ENCODE results near the gene IRAK1. TPM values are rescaled to one million over a fixed set of nuclear protein-coding genes. Genes with fewer than 3 reads are reported as not detected.

IRAK1 gene
- total and polyA plus RNA-seq, 2 donors from 2014 or later = 46.6 to 85.3 TPM

GRCh38 chrX:153969904-153970356, 49.8 kb downstream of the IRAK1 start:
- peak overlapping the region in 2 of 3 donors; percentile 32 to 40 for H3K9ac ChIP-seq (ENCODE audit: low read length in 3 of 3)
- DNase-seq = peak in 3 of 5 donors; percentile 32 to 86 (median 56)

GRCh38 chrX:153969125-153969903, 50.4 kb downstream of the IRAK1 start:
- no peak for FAIRE-seq
- intact Hi-C loops (cut with DNase I) = no loop called here
- Histone ChIP-seq H3K27me3 (ENCODE audit: control insufficient read depth, insufficient read depth, low read length) (no peaks in the 10 kb centered on the region), H3K4me1 (ENCODE audit: control insufficient read depth in 2 of 3, insufficient read depth in 2 of 3, low read depth in 1 of 3, low read length in 3 of 3) (peaks cover 0 to 44% (median 24%) of the 10 kb centered on the region in 3 donors), H3K27ac (ENCODE audit: low read depth in 2 of 2, low read length in 2 of 2) (peak overlapping the region in 1 of 2 donors; percentile 47), H3K9me3 (ENCODE audit: control insufficient read depth in 2 of 3, insufficient read depth in 1 of 3, low read length in 3 of 3) (no peaks in the 10 kb centered on the region), H3K36me3 (ENCODE audit: control insufficient read depth in 2 of 3, insufficient read depth in 3 of 3, low read length in 3 of 3) (no peaks in the 10 kb centered on the region), H3K4me3 (ENCODE audit: low read length in 3 of 3) (peak overlapping the region; percentile 36 to 88 (median 50)), H3K9ac (ENCODE audit: low read length in 3 of 3) (peak overlapping the region in 2 of 3 donors; percentile 32 to 40)
- DNase-seq = peak in 1 of 5 donors; percentile 80
- TF ChIP-seq CTCF (IDR thresholded peaks at IDR 0.05; ENCODE audit: borderline replicate concordance, extremely low read depth, insufficient read depth) = no peak

More at GRCh38 chrX:153969904-153970356, 49.8 kb downstream of the IRAK1 start:
- peak overlapping the region in 1 of 2 donors; percentile 60 for H3K27ac ChIP-seq (ENCODE audit: low read depth in 2 of 2, low read length in 2 of 2)
- intact Hi-C loops (cut with DNase I) = no loop called here
- no peak for FAIRE-seq
- H3K4me3 ChIP-seq (ENCODE audit: low read length in 3 of 3) = peak overlapping the region; percentile 36 to 88 (median 50)
- H3K9me3 ChIP-seq (ENCODE audit: control insufficient read depth in 2 of 3, insufficient read depth in 1 of 3, low read length in 3 of 3) = no peaks in the 10 kb centered on the region
- H3K36me3 ChIP-seq (ENCODE audit: control insufficient read depth in 2 of 3, insufficient read depth in 3 of 3, low read length in 3 of 3) = no peaks in the 10 kb centered on the region
- H3K4me1 ChIP-seq (ENCODE audit: control insufficient read depth in 2 of 3, insufficient read depth in 2 of 3, low read depth in 1 of 3, low read length in 3 of 3) = peaks cover 0 to 49% (median 24%) of the 10 kb centered on the region in 3 donors
- TF ChIP-seq CTCF (IDR thresholded peaks at IDR 0.05; ENCODE audit: borderline replicate concordance, extremely low read depth, insufficient read depth) = no peak
- H3K27me3 ChIP-seq (ENCODE audit: control insufficient read depth, insufficient read depth, low read length) = no peaks in the 10 kb centered on the region

GRCh38 chrX:153968754-153969124, 51.0 kb downstream of the IRAK1 start:
- H3K9me3 ChIP-seq (ENCODE audit: control insufficient read depth in 2 of 3, insufficient read depth in 1 of 3, low read length in 3 of 3) = no peaks in the 10 kb centered on the region
- H3K36me3 ChIP-seq (ENCODE audit: control insufficient read depth in 2 of 3, insufficient read depth in 3 of 3, low read length in 3 of 3) = no peaks in the 10 kb centered on the region
- no peak overlapping the region for H3K27ac ChIP-seq (ENCODE audit: low read depth in 2 of 2, low read length in 2 of 2)
- no peak for TF ChIP-seq CTCF (IDR thresholded peaks at IDR 0.05; ENCODE audit: borderline replicate concordance, extremely low read depth, insufficient read depth)
- no peaks in the 10 kb centered on the region for H3K27me3 ChIP-seq (ENCODE audit: control insufficient read depth, insufficient read depth, low read length)
- peaks cover 0 to 39% (median 20%) of the 10 kb centered on the region in 3 donors for H3K4me1 ChIP-seq (ENCODE audit: control insufficient read depth in 2 of 3, insufficient read depth in 2 of 3, low read depth in 1 of 3, low read length in 3 of 3)
- H3K4me3 ChIP-seq (ENCODE audit: low read length in 3 of 3) = peak overlapping the region in 1 of 3 donors; percentile 88
- DNase-seq = peak in 3 of 5 donors; percentile 18 to 75 (median 36)
- no peak overlapping the region for H3K9ac ChIP-seq (ENCODE audit: low read length in 3 of 3)
- no peak for FAIRE-seq
- intact Hi-C loops (cut with DNase I) = no loop called here

All from kidney (tissue), 14 donors.